Mucosa of descending colon (tissue), 3 donors: Measurements from ENCODE around the gene TNRC6B. TPM values are rescaled to one million over a fixed set of nuclear protein-coding genes. Genes with fewer than 3 reads are reported as not detected.

Experiments used
- ATAC-seq: fragments of 200-7000 bp; cut with Tn5 transposase; one replicate; pipeline ENCODE4 v1.9.1; 2020; ENCODE audit warnings: mild to moderate bottlenecking, moderate library complexity
- DNase-seq, 3 donors: peaks; one replicate each; pipeline ENCODE4 v3.0.0-alpha.2; 2020
- H3K36me3 ChIP-seq: fragments of 200-600 bp; one replicate; pipeline ENCODE4 v1.8.0; 2021; ENCODE audit warnings: low read depth, mild to moderate bottlenecking
- H3K4me1 ChIP-seq: fragments of 200-600 bp; one replicate; pipeline ENCODE4 v1.8.0; 2021; ENCODE audit warnings: low read depth, mild to moderate bottlenecking
- H3K4me3 ChIP-seq: fragments of 200-600 bp; one replicate; pipeline ENCODE4 v1.8.0; 2021; ENCODE audit warnings: mild to moderate bottlenecking
- H3K9me3 ChIP-seq: fragments of 200-600 bp; one replicate; pipeline ENCODE4 v1.8.0; 2021; ENCODE audit warnings: mild to moderate bottlenecking
- intact Hi-C, 2 donors: fragments of 100-400 bp; cut with DNase I in 1 of 2; cut with micrococcal nuclease in 1 of 2; formaldehyde crosslinking; loops; one replicate each; pipeline versions ENCODE4 v1.11.0 to v1.11.1; 2022; cut with DNase I, micrococcal nuclease
- long read RNA-seq, 2 donors: library from polyadenylated mRNA; unstranded; transcript quantifications; one replicate each; pipeline ENCODE4 v2.0.0, GENCODE V29; 2019 to 2021
- total RNA-seq, 3 donors: library from RNA; stranded (reverse); fragmentation: NEBNext Ultra II Directional in 2 of 3; extraction: Animal tissue kit (Norgen Biotek cat#: 25700) in 2 of 3; gene quantifications; one replicate each; pipeline versions ENCODE4 v1.2.1 to v1.2.4, GENCODE V29; 2021 to 2023
- TF ChIP-seq, protein P1 (sequence below): fragments of 200-600 bp; IDR thresholded peaks from one replicate; pipeline ENCODE4 v1.8.0; 2022; ENCODE audit warnings: antibody characterized with exemption, mild to moderate bottlenecking
- donor health status: DM: no; HTN: no; CAD: no; lungs with moderate emphysema.
- donor health status: DM: no; HTN: no; CAD: no.
- donor health status: DM: no; HTN: yes; CAD: no.

TNRC6B gene, protein sequence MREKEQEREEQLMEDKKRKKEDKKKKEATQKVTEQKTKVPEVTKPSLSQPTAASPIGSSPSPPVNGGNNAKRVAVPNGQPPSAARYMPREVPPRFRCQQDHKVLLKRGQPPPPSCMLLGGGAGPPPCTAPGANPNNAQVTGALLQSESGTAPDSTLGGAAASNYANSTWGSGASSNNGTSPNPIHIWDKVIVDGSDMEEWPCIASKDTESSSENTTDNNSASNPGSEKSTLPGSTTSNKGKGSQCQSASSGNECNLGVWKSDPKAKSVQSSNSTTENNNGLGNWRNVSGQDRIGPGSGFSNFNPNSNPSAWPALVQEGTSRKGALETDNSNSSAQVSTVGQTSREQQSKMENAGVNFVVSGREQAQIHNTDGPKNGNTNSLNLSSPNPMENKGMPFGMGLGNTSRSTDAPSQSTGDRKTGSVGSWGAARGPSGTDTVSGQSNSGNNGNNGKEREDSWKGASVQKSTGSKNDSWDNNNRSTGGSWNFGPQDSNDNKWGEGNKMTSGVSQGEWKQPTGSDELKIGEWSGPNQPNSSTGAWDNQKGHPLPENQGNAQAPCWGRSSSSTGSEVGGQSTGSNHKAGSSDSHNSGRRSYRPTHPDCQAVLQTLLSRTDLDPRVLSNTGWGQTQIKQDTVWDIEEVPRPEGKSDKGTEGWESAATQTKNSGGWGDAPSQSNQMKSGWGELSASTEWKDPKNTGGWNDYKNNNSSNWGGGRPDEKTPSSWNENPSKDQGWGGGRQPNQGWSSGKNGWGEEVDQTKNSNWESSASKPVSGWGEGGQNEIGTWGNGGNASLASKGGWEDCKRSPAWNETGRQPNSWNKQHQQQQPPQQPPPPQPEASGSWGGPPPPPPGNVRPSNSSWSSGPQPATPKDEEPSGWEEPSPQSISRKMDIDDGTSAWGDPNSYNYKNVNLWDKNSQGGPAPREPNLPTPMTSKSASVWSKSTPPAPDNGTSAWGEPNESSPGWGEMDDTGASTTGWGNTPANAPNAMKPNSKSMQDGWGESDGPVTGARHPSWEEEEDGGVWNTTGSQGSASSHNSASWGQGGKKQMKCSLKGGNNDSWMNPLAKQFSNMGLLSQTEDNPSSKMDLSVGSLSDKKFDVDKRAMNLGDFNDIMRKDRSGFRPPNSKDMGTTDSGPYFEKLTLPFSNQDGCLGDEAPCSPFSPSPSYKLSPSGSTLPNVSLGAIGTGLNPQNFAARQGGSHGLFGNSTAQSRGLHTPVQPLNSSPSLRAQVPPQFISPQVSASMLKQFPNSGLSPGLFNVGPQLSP (N-terminal part only)
- 10 to 100 TPM; 58.6 to 72.9 (median 58.9) TPM for total RNA-seq
- long read RNA-seq, donor 1, full-length matches to known transcripts, result 3 of 22 reads
- long read RNA-seq, donor 1, partial matches to known transcripts, result 10 of 22 reads
- long read RNA-seq, donor 1, other reads (novel, unspliced or antisense), result 9 of 22 reads
- long read RNA-seq, donor 2, partial matches to known transcripts, result 5 of 9 reads
- long read RNA-seq, donor 2, other reads (novel, unspliced or antisense), result 3 of 9 reads

DNA sequence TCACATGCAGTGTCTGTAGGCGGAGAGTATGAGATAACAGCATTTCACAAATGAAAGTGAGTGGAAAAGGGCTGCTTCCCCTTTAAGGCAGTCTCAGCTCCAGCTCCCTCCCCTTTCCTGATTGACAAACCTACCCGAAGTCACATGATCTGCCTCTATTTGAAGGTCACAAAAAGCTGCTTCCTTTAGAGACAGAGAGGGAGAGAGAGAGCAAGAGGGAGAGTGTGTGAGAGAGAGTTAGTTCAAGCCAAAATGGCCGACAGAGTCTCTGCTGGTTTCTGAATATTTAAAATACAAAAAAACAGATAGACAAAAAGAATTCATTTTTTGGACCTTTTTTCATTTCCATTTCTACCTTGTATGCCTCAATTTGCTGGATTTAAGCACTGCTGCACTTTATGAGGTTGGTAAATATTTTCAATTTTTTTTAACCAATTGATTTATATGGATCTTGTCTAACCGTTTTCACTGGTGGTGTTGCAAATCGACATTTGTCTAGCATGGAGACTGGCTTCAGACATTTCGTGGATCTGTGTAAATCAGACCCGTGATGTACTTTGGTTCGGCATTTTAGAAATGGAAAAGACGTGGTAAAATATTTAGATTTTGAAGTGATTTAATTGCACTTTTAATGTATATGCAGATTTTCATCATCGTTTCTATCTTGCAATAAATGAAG is at the start of gene TNRC6B:
Gene TNRC6B (plus strand): TSS at position 188 of the 679 bp plus-strand sequence. CDS start 211 bp downstream, at position 399.
- no peaks in the 10 kb centered on the region for H3K9me3 ChIP-seq
- ATAC-seq (peak; percentile 95), DNase-seq (peak in 1 of 3 donors; percentile 89)
- H3K4me1 ChIP-seq, result peaks cover 52% of the 10 kb centered on the region
- H3K36me3 ChIP-seq, result peaks cover 5% of the 10 kb centered on the region
- intact Hi-C loops, result no loop called here
- TF ChIP-seq, protein P1, sequence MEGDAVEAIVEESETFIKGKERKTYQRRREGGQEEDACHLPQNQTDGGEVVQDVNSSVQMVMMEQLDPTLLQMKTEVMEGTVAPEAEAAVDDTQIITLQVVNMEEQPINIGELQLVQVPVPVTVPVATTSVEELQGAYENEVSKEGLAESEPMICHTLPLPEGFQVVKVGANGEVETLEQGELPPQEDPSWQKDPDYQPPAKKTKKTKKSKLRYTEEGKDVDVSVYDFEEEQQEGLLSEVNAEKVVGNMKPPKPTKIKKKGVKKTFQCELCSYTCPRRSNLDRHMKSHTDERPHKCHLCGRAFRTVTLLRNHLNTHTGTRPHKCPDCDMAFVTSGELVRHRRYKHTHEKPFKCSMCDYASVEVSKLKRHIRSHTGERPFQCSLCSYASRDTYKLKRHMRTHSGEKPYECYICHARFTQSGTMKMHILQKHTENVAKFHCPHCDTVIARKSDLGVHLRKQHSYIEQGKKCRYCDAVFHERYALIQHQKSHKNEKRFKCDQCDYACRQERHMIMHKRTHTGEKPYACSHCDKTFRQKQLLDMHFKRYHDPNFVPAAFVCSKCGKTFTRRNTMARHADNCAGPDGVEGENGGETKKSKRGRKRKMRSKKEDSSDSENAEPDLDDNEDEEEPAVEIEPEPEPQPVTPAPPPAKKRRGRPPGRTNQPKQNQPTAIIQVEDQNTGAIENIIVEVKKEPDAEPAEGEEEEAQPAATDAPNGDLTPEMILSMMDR, result no peak
- peak within 1 kb of the TSS; percentile 29 for H3K4me3 ChIP-seq

DNA sequence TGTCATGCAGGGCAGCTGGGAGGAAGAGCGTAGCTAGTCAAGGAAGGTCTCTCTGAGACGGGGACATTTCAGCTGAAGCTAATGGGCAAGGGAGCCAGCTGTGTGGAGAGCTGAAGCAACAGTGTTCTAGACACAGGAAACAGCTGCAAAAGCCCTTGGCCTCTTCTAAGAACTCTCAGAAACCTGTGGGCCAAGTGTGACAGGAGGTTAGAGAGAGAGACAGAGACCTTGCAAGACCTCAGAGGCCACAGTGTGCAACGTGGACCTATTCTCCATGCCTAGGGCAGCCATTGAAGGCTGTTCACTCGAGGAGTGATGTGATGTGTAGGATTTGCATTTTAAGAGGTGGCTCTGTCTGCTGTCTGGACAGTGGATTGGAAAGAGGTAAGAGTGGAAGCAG is 48.7 kb upstream of the TNRC6B start:
- H3K36me3 ChIP-seq, result no peaks in the 10 kb centered on the region
- TF ChIP-seq, protein P1, result no peak
- ATAC-seq, result peak; percentile 60

DNA sequence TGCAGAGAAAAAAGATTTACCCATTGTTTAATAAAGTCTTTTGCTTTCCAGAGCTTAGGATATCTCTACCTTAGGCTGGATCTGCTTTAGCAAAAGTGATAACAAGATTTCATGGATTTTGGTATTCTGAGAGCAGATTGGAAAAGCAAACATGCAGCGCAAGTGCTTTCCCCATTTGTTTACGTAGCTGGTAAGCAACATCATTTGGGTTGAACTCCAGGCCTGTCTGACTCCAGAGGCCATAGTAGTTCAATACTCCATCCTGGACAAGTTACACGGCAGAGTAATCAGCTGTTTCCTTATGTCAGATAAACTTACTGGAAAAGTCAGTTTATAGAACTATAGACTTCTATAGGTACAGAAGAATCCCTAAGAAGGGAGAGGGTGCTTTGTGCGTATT is 40.6 kb upstream of the TNRC6B start:
- Histone ChIP-seq H3K9me3 (no peaks in the 10 kb centered on the region), H3K36me3 (no peaks in the 10 kb centered on the region), H3K4me1 (no peaks in the 10 kb centered on the region), H3K4me3 (no peak overlapping the region)
- TF ChIP-seq, protein P1, result no peak
- intact Hi-C loops, result no loop called here
- no peak for DNase-seq
- no peak for ATAC-seq

More for the DNA sequence above, 48.7 kb upstream of the TNRC6B start:
- Histone ChIP-seq H3K9me3 (no peaks in the 10 kb centered on the region), H3K4me3 (no peak overlapping the region), H3K4me1 (no peaks in the 10 kb centered on the region)
- intact Hi-C loops, result no loop called here
- peak in 1 of 3 donors; percentile 19 for DNase-seq

DNA sequence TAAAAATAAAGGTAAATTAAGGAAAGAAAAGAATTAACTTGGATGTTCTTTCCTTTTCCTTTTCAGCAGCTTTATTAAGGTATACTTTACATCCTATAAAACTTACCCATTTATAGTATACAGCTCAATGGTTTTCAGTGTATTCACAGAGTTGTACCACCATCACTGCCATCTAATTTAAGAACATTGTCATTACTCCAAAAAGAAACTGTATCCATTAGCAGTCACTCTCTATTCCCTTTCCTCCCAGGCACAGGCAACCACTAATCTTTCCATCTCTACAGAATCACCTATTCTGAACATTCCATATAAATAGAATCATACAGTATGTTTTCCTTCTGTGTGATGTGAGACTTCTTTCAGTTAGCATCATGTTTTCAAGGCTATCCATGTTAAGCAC is 38.9 kb upstream of the TNRC6B start:
- H3K9me3 ChIP-seq, result no peaks in the 10 kb centered on the region
- no peaks in the 10 kb centered on the region for H3K4me1 ChIP-seq
- no peak overlapping the region for H3K4me3 ChIP-seq
- no peaks in the 10 kb centered on the region for H3K36me3 ChIP-seq
- TF ChIP-seq, protein P1, result no peak
- ATAC-seq (no peak), DNase-seq (no peak)
- intact Hi-C loops, result no loop called here
